ENCODE data around the gene HOATZ.

DNA sequence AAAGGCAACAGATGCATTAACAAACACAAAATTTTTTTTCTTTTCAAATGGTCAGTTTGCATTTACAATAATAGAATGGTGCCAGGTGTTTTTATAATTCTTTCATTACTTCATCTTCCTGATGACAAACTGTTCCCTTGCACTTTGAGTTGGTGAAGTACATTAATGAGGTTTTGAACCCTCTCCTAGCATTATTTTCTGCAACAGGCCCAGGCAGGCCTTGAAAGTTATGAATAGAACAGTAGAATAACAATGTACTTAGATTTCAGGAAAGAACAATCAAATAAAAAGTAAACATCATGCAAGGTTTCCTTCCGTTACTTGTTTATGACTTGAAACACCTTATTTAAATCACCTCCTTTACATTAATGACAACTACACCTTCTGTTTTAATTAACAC, 12.0 kb upstream of the HOATZ start:
- TF ChIP-seq, protein P1, sequence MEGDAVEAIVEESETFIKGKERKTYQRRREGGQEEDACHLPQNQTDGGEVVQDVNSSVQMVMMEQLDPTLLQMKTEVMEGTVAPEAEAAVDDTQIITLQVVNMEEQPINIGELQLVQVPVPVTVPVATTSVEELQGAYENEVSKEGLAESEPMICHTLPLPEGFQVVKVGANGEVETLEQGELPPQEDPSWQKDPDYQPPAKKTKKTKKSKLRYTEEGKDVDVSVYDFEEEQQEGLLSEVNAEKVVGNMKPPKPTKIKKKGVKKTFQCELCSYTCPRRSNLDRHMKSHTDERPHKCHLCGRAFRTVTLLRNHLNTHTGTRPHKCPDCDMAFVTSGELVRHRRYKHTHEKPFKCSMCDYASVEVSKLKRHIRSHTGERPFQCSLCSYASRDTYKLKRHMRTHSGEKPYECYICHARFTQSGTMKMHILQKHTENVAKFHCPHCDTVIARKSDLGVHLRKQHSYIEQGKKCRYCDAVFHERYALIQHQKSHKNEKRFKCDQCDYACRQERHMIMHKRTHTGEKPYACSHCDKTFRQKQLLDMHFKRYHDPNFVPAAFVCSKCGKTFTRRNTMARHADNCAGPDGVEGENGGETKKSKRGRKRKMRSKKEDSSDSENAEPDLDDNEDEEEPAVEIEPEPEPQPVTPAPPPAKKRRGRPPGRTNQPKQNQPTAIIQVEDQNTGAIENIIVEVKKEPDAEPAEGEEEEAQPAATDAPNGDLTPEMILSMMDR (conservative IDR thresholded peaks at IDR 0.05 in 1 of 2, IDR thresholded peaks at IDR 0.05 in 1 of 2; ENCODE audit: low read depth in 1 of 2, low read length in 2 of 2) = no peak
- no peak for TF ChIP-seq EZH2 (IDR thresholded peaks at IDR 0.05; ENCODE audit: low read length, missing control alignments)

All from fibroblast of lung (primary cell).